Stimulated activated CD8-positive, alpha-beta memory T cell treated with anti-CD3 and anti-CD28 coated beads, Interleukin-12 subunit alpha, Interleukin-12 subunit beta, amount 100 ng/mL, for 24 hours (primary cell): ENCODE data around the gene NUMB.
"Not testable (repeated sequence)": the region's sequence is repeated elsewhere in the genome, so short reads cannot be mapped to it uniquely, and the experiment has no call there.

Experiments used
- DNase-seq: peaks from one replicate; pipeline ENCODE4 v3.0.0-alpha.2; 2020; ENCODE audit errors: extremely low read depth

Gene NUMB

GRCh38 chr14:73422515-73422914, 35.8 kb downstream of the NUMB start:
- DNase-seq, result no peak

- no peak for DNase-seq
These were observed 40.1 kb downstream of the NUMB start for GRCh38 chr14:73418227-73418626.

GRCh38 chr14:73406248-73406647, 52.1 kb downstream of the NUMB start:
- not testable (repeated sequence) for DNase-seq

- DNase-seq, result no peak
These were observed 55.1 kb downstream of the NUMB start for GRCh38 chr14:73403181-73403752.

GRCh38 chr14:73402579-73402978, 55.8 kb downstream of the NUMB start:
- DNase-seq, result no peak

- DNase-seq, result no peak
These were observed 60.5 kb downstream of the NUMB start for GRCh38 chr14:73397810-73398209.

GRCh38 chr14:73394317-73394716, 64.0 kb downstream of the NUMB start:
- no peak for DNase-seq

- DNase-seq, result no peak
These were observed 65.0 kb downstream of the NUMB start for GRCh38 chr14:73393375-73393774.

GRCh38 chr14:73392329-73393257, 65.8 kb downstream of the NUMB start:
- no peak for DNase-seq

GRCh38 chr14:73387860-73388259, 70.5 kb downstream of the NUMB start:
- not testable (repeated sequence) for DNase-seq

- no peak for DNase-seq
These were observed 72.0 kb downstream of the NUMB start for GRCh38 chr14:73386342-73386741.

- DNase-seq, result not testable (repeated sequence)
These were observed 73.3 kb downstream of the NUMB start for GRCh38 chr14:73385021-73385420.

- no peak for DNase-seq
These were observed 75.0 kb downstream of the NUMB start for GRCh38 chr14:73383356-73383755.

- no peak for DNase-seq
These were observed 76.8 kb downstream of the NUMB start for GRCh38 chr14:73381380-73382013.

- no peak for DNase-seq
These were observed 81.8 kb downstream of the NUMB start for GRCh38 chr14:73376585-73376984.

- DNase-seq, result no peak
These were observed 82.5 kb downstream of the NUMB start for GRCh38 chr14:73375861-73376260.

- no peak for DNase-seq
These were observed 84.1 kb downstream of the NUMB start for GRCh38 chr14:73374218-73374617.

GRCh38 chr14:73372529-73372928, 85.8 kb downstream of the NUMB start:
- DNase-seq, result no peak

GRCh38 chr14:73370561-73370960, 87.8 kb downstream of the NUMB start:
- DNase-seq, result no peak

GRCh38 chr14:73369428-73369827, 88.9 kb downstream of the NUMB start:
- DNase-seq, result no peak

- DNase-seq, result no peak
These were observed 89.7 kb downstream of the NUMB start for GRCh38 chr14:73368616-73369015.

- DNase-seq, result no peak
These were observed 92.6 kb downstream of the NUMB start for GRCh38 chr14:73365727-73366126.

GRCh38 chr14:73364559-73364958, 93.8 kb downstream of the NUMB start:
- no peak for DNase-seq
